ENCODE data around the gene MYO18A. TPM values are rescaled to one million over a fixed set of nuclear protein-coding genes. Genes with fewer than 3 reads are reported as not detected.

MYO18A gene
- total and polyA plus RNA-seq, 5 experiments from 2014 or later: 4.6 to 69.3 (median 12.6) TPM

DNA sequence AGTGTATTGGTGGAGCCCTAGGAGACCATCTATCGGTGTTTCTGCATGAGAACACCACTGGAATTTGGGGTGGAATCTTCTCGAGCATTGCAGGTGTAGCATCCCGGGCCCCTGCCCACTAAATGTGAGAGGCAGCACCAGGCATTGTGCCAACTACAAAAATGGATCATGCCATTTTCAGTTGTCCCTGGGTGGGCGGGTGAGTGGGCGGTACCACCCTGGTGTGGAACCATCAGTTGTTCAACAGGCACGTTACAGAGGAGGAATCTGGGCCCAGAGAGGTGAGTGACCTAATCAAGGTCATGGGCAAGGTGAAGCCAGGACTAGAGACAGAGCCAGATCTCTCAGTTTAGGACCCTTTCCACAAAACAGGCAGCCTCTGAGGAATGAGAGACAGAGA lies 128.5 kb downstream of the MYO18A start:
- Mint-ChIP-seq H3K27me3 (peaks cover 1 to 6% (median 3%) of the 10 kb centered on the region in 5 donors), H3K27ac (peak overlapping the region in 1 of 10 donors; percentile 36), H3K9me3 (no peaks in the 10 kb centered on the region), H3K36me3 (no peaks in the 10 kb centered on the region), H3K4me3 (no peak overlapping the region), H3K4me1 (no peaks in the 10 kb centered on the region)
- DNase-seq (no peak), ATAC-seq (no peak)
- POLR2A ChIA-PET: no interaction called here

DNA sequence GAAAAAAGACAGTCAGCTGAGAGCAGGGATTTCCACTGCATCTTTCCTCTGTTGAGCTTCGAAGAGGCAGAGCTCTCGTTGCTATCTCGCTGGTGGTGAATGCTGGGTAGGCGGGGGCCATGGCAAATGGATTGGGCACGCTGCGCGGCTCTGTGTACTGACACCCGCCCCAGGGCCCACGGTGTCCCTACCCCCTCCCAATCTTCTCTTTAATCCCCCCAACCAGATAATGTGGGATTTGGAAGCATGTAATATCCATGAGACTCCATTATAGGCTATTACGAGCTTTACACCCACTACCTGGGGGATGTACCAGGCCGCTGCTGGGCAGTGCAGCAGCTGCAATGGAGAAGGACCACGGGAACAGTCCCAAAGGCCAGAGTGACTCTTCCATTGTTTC lies 129.0 kb downstream of the MYO18A start:
- Mint-ChIP-seq H3K9me3 (no peaks in the 10 kb centered on the region), H3K27ac (no peak overlapping the region), H3K36me3 (no peaks in the 10 kb centered on the region), H3K4me1 (no peaks in the 10 kb centered on the region), H3K27me3 (peaks cover 3 to 10% (median 7%) of the 10 kb centered on the region in 5 donors), H3K4me3 (no peak overlapping the region)
- DNase-seq (no peak), ATAC-seq (no peak)
- POLR2A ChIA-PET: no interaction called here

DNA sequence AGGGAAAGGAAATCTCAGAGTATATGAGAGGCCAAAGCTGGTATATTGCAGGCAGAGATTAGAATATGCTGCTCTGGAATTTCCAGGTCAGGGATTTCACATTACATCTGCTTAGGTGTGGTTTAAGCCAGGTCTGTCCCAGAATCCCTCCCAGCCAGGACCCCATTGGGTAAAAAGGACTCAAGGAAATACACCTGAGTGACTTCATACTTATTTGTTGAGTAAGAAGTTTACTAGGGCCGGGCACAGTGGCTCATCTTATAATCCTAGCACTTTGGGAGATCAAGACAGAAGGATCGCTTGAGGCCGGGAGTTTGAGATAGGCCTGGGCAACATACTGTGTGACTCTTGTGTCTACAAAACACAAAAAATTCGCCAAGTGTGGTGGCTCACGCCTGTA lies 130.0 kb downstream of the MYO18A start:
- H3K4me3 Mint-ChIP-seq: no peak overlapping the region
- DNase-seq: no peak
- ATAC-seq: no peak
- peaks cover 0 to 3% (median 0%) of the 10 kb centered on the region in 3 donors for H3K36me3 Mint-ChIP-seq
- POLR2A ChIA-PET: no interaction called here
- peaks cover 3 to 15% (median 11%) of the 10 kb centered on the region in 5 donors for H3K27me3 Mint-ChIP-seq
- H3K27ac Mint-ChIP-seq: no peak overlapping the region
- no peaks in the 10 kb centered on the region for H3K4me1 Mint-ChIP-seq
- no peaks in the 10 kb centered on the region for H3K9me3 Mint-ChIP-seq

DNA sequence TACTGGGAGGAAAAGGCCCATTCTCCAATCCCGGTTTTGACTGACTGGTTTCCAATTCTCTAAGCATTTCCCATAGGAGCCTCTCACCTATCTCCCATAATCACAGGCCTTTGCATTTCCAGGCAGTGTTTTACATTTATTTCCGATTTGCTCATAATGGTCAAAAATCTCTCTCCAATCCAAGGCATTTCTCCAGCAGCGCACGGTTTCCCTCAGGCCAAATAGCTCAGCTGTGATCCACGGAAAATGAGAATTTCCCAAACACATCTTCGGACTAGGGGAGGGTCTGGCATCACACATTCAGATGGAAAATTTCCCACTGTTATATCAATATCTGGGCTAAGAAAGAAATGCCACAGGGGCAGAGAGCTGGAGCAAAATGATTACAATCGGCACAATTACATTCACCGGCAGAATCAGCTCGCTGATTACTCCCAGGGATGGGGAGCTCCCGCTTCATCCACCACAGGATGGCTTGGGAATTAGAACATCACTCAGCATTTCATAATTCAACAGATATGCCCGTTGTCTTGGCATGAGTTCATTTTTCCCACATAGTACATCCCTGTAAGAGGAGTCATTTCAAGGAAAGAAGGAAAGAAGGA lies 130.6 kb downstream of the MYO18A start:
- Mint-ChIP-seq H3K4me3 (no peak overlapping the region), H3K27me3 (peaks cover 3 to 19% (median 11%) of the 10 kb centered on the region in 5 donors), H3K27ac (no peak overlapping the region), H3K9me3 (no peaks in the 10 kb centered on the region), H3K4me1 (no peaks in the 10 kb centered on the region), H3K36me3 (peaks cover 0 to 3% (median 0%) of the 10 kb centered on the region in 3 donors)
- DNase-seq: no peak
- POLR2A ChIA-PET: no interaction called here
- no peak for ATAC-seq

DNA sequence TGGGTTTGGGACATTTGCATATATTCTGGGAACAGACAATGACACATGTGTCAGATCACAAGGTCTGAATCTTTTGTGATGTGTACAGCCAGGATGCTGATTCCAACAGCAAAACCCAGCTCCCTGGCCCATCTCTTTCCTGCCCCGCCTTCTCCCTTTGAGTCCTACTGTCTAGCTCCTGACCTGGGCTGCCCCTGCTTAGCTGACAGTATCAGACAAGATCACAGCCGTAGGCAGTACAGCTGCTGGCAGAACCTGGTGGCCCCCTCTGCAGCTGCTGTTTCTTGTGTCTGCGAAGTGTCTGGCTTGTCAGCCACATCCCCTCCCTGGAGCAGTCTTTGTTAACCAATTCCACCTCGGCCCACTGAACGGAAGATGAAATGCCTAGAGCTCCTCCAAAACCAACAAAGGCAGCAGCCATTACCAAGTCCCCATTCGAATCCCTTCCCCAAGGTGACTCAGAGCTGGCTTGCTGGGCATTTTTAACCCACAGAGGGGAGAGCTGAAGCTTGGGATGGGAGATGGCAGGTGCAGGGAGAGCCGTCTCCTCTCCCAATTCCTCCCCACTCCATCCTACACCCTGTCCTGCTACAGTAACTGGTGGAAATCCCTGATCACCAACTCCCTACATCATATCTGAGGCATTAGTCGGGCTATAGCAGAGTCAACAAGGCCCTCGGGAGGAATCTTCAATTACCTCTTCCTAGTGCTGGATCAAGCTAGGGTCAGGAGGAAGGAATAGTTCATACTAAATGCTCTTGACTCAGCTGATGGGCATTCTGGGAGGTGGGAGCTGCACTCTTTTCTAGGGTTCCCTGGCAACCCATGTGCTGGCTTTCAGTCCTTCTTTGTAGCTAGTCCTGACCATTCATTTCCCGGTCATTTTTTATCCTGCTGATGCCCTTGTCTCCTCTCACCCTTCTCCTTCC lies 131.5 kb downstream of the MYO18A start:
- Mint-ChIP-seq H3K9me3 (no peaks in the 10 kb centered on the region), H3K4me1 (peaks cover 0 to 6% (median 0%) of the 10 kb centered on the region in 4 donors), H3K4me3 (no peak overlapping the region), H3K27me3 (peaks cover 3 to 20% (median 11%) of the 10 kb centered on the region in 5 donors), H3K36me3 (peaks cover 0 to 3% (median 0%) of the 10 kb centered on the region in 3 donors), H3K27ac (peak overlapping the region in 1 of 10 donors; percentile 26)
- ATAC-seq (no peak), DNase-seq (no peak)
- POLR2A ChIA-PET: interaction anchor here (0.6 kb wide), 1 partner anchor 27 kb away, joined by 3 read pairs; no protein-coding TSS in a partner anchor

DNA sequence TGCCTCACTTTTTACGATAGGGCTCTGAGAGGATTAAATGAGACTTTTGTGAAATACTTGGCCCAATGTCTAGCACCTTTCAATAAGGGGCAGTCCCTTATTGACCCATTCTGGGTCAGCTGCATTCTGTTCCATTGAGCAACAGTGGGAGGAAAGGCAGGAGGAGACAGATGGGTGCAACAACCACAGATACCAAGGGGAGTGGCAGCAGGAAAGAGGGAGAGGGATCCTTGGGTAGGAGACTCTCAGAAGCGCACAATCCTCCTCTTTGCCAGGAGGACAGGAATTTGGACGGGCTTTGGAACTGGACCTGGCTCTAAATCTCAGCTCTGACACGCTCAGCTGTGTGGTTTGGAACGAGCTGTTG lies 133.7 kb downstream of the MYO18A start:
- Mint-ChIP-seq H3K4me1 (peaks cover 5 to 23% (median 7%) of the 10 kb centered on the region in 4 donors), H3K27ac (no peak overlapping the region), H3K27me3 (peaks cover 3 to 24% (median 13%) of the 10 kb centered on the region in 5 donors), H3K36me3 (peaks cover 0 to 3% (median 0%) of the 10 kb centered on the region in 3 donors), H3K9me3 (no peaks in the 10 kb centered on the region), H3K4me3 (no peak overlapping the region)
- no peak for DNase-seq
- no peak for ATAC-seq
- POLR2A ChIA-PET: no interaction called here

DNA sequence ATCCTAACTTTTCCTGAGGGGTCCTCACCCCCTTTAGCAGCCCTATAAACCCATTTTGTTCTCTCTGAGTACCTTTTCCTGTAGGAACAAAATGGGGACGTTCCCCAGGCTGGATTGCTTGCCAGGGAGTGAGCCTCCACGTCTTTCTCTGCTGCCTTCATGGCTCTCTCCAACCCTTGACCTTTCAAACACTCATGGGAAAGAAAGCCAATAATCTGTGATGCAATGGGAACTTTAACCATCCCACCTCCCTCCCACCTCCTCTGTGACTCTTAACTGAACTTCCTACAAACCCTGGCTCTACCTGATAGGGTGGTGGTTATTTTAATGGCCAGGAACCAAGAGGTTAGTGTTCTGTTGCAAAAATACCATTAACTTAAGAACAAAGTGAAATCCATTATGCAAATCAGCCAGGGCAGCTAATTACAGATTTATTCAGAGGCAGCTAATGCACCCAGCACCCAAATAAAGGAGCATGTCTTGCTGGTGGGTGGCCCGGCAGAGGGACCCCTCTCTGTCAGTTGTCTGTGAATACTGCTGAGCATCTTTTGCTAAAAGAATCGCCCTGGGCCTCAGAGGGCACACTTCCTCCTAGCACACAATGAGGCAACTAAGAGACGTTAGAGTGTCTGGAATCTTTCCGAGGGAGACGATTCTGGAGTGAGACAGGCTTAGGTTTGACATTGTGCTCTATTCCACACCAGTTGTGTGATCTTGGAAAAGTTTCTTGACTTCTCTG lies 134.3 kb downstream of the MYO18A start:
- H3K27ac Mint-ChIP-seq: peak overlapping the region in 2 of 10 donors; percentile 0 to 14
- DNase-seq (no peak), ATAC-seq (no peak)
- H3K27me3 Mint-ChIP-seq: peaks cover 3 to 28% (median 13%) of the 10 kb centered on the region in 5 donors
- H3K4me3 Mint-ChIP-seq: no peak overlapping the region
- no peaks in the 10 kb centered on the region for H3K9me3 Mint-ChIP-seq
- POLR2A ChIA-PET: no interaction called here
- H3K36me3 Mint-ChIP-seq: peaks cover 0 to 3% (median 0%) of the 10 kb centered on the region in 3 donors
- H3K4me1 Mint-ChIP-seq: peaks cover 5 to 23% (median 7%) of the 10 kb centered on the region in 4 donors

DNA sequence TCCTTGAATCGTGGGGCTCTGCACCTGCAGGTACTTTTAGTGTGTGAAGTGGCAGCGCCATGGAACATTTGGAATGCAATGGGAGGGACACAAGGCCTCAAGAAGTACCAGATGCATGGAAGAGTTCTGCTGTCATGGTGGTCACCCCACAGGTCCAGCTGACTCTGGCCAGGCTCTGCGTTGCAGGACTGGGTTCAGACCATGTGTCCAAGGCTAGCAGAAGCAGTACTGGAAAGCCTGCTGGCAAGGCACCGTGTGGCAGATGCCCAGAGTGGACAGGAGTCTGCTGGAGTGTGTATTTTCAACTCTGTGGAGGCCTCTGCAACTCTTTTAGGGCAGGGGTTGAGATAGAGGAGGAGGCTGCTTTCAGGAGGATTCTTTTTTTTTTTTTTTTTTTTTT lies 135.2 kb downstream of the MYO18A start:
- POLR2A ChIA-PET: no interaction called here

DNA sequence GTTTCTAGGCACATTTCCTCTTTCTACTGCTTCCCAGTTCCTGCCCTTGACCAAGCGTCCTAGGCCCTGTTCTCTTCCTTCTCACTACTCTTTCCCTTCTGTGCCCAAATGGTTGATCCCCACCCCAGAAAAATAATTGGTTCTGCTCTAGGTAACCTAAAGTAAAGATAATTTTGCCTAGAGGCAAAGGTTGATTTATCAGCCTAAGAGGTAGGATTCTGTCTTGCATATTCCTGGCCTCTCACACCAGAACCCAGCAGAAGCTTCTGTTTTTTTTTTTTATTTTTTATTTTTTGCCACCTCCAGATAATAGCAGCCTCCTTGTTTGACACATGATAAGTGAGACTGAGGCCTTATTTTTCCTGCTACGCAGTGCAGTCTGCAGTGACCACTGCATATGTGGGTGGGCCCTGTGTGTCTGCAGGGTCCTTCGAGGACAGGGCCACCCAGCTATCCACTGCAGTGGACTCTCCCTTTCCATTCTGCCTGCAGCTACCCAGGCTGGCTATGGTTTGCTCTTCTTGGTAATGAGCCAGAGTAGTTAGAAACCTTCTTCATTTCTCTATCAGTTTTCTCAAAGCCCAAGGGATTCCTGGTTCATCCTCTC lies 136.6 kb downstream of the MYO18A start:
- POLR2A ChIA-PET: no interaction called here
- Mint-ChIP-seq H3K36me3 (peaks cover 0 to 3% (median 0%) of the 10 kb centered on the region in 3 donors), H3K27ac (no peak overlapping the region), H3K4me1 (peaks cover 5 to 23% (median 7%) of the 10 kb centered on the region in 4 donors), H3K9me3 (no peaks in the 10 kb centered on the region), H3K27me3 (peaks cover 3 to 29% (median 13%) of the 10 kb centered on the region in 5 donors), H3K4me3 (no peak overlapping the region)
- DNase-seq: no peak
- ATAC-seq: no peak

More for the DNA sequence above, 135.2 kb downstream of the MYO18A start:
- H3K36me3 Mint-ChIP-seq: peaks cover 0 to 3% (median 0%) of the 10 kb centered on the region in 3 donors
- H3K4me3 Mint-ChIP-seq: no peak overlapping the region
- peaks cover 5 to 23% (median 7%) of the 10 kb centered on the region in 4 donors for H3K4me1 Mint-ChIP-seq
- no peaks in the 10 kb centered on the region for H3K9me3 Mint-ChIP-seq
- H3K27ac Mint-ChIP-seq: peak overlapping the region in 1 of 10 donors; percentile 63
- ATAC-seq: no peak
- DNase-seq: no peak
- peaks cover 3 to 33% (median 13%) of the 10 kb centered on the region in 5 donors for H3K27me3 Mint-ChIP-seq

DNA sequence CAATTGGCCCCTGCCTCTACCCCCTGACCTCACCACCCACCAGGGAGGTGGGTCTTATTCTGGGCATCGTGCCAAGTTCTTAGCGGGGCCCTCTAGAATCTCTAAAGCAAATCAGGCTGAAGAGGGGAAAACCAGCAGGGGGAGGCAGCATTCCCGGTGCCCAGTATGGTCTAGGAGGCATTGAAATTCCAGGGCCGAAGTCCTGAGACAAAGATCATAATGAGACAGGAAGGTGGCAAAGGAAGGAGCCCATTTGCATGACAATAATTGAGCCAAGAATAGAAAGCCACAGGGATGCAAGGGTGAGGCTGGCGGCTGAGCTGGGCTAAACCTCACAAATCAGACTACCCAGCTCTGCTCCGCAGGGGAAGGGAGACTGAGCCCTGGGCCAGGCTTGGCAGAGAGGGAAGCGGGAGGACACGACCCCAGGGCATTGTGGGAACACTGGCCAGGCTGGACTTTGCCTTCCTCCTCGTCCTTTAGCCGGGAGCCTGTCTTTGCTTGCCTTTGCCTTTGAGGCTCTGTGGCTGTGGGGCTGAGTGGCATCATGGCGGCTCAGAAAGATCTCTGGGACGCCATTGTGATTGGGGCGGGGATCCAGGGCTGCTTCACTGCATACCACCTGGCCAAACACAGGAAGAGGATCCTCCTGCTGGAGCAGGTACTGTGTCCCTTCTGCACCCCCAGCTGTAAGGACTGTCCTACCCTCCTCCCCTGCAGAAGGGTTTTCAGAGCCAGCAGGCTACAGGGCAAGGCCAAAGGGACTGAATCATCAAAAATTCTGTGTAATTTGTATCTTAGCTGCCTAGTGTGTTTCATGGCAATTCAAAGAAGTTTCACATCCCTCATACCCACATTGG lies 137.3 kb downstream of the MYO18A start, which contains the start of gene PIPOX:
PIPOX (plus strand) TSS at position 463 of the 860 bp plus-strand sequence; CDS start at position 548, 85 bp downstream.
- POLR2A ChIA-PET: no interaction called here
- Mint-ChIP-seq H3K27ac (no peak within 1 kb of the TSS), H3K4me3 (no peak within 1 kb of the TSS), H3K9me3 (no peaks in the 10 kb centered on the region), H3K27me3 (peaks cover 3 to 29% (median 12%) of the 10 kb centered on the region in 5 donors), H3K4me1 (peaks cover 5 to 23% (median 7%) of the 10 kb centered on the region in 4 donors), H3K36me3 (peaks cover 0 to 3% (median 0%) of the 10 kb centered on the region in 3 donors)
- ATAC-seq (no peak), DNase-seq (no peak)

DNA sequence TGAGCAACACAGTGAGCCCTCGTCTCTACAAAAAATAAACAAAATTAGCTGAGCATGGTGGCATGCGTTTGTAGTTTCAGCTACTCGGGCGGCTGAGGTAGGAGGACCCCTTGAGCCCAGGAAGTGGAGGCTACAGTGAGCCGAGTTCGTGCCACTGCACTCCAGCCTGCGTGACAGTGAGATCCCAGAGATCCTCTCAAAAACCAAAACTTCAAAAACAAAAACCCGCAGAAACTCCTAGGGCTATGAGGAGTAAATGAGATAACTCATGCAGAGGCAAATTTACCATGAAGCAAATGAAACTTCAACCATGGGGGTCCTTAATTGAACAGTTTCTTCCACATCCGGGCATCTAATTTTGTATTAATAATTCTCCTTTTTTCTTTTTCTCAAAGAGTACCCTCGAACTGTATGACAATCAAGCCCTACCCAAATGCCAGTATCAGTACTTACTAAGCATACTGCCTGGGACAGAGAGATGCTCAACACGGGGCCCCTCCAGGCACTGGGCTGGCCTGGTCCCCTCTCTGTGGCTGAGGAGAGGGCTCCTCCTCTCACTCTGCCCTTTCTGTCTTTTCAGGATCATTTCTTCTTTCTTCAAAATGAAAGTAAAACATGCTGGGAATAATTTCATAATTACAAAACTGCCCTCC lies 138.0 kb downstream of the MYO18A start:
- ATAC-seq: no peak
- H3K36me3 Mint-ChIP-seq: peaks cover 0 to 3% (median 0%) of the 10 kb centered on the region in 3 donors
- POLR2A ChIA-PET: no interaction called here
- H3K27me3 Mint-ChIP-seq: peaks cover 3 to 29% (median 12%) of the 10 kb centered on the region in 5 donors
- no peaks in the 10 kb centered on the region for H3K9me3 Mint-ChIP-seq
- DNase-seq: no peak
- no peak overlapping the region for H3K4me3 Mint-ChIP-seq
- no peak overlapping the region for H3K27ac Mint-ChIP-seq
- peaks cover 5 to 23% (median 7%) of the 10 kb centered on the region in 4 donors for H3K4me1 Mint-ChIP-seq

All from naive thymus-derived CD8-positive, alpha-beta T cell (primary cell).